HepG2 (cell line): Measurements from ENCODE around the gene SLC22A23. TPM values are rescaled to one million over a fixed set of nuclear protein-coding genes. Genes with fewer than 3 reads are reported as not detected.

Source experiments
- ATAC-seq: fragments of 200-7000 bp; cut with Tn5 transposase; 3 replicates; pipeline ENCODE4 v1.9.1; 2020; ENCODE audit warnings: mild to moderate bottlenecking, moderate library complexity
- BruUV-seq: library from RNA; stranded (reverse); fragments of 400-500 nt; replicated peaks from 2 replicates; lab custom pipeline; 2021; lab: Mats Ljungman, UMichigan
- CTCF ChIA-PET: fragments of 300-600 bp; formaldehyde crosslinking; extraction: SDS; loops from one replicate; lab custom pipeline; 2021; ENCODE audit warnings: low total read pairs, inconsistent platforms, low intra/inter-chr PET ratio; lab: Yijun Ruan, JAX
- POLR2A ChIA-PET: fragments of 350-600 bp; sonication (Branson Sonifier 250); formaldehyde crosslinking; loops from one replicate; lab custom pipeline; 2020; ENCODE audit warnings: antibody characterized with exemption, inconsistent platforms; lab: Yijun Ruan, JAX
- DNase-seq: peaks from one replicate; pipeline ENCODE4 v3.0.0-alpha.2; 2015; ENCODE audit warnings: low spot score
- FAIRE-seq: peaks from 3 replicates; lab custom pipeline; 2011; peaks lifted over from hg19 to GRCh38; lab: Jason Lieb, UNC
- H2AFZ ChIP-seq: one replicate; pipeline ENCODE4 v1.6.1; 2011; ENCODE audit warnings: low read length, inconsistent platforms
- H3K27ac ChIP-seq: fragments of 300-600 bp; 3 replicates; pipeline ENCODE4 v1.8.0; 2011; ENCODE audit warnings: mixed run types, mild to moderate bottlenecking, mixed read lengths, low read length, inconsistent platforms; ENCODE audit not compliant: insufficient read depth; ENCODE audit errors: extremely low read length
- H3K27me3 ChIP-seq, 2 experiments: fragments of 200-600 bp in 1 of 2; 2 replicates in 1 of 2; 3 replicates in 1 of 2; pipeline versions ENCODE4 v1.6.0 to v1.8.0; 2011; ENCODE audit warnings: low read length in 2 of 2, mild to moderate bottlenecking in 2 of 2, moderate library complexity in 2 of 2, inconsistent platforms in 1 of 2; ENCODE audit not compliant: insufficient read depth in 2 of 2, control insufficient read depth in 1 of 2
- H3K36me3 ChIP-seq, 2 experiments: fragments of 200-600 bp in 1 of 2; replicated peaks in 1 of 2; 2 replicates in 1 of 2; 3 replicates in 1 of 2; pipeline versions ENCODE4 v1.5.1 to v1.8.0; 2011; ENCODE audit warnings: low read length in 2 of 2, inconsistent platforms in 1 of 2; ENCODE audit not compliant: insufficient read depth in 2 of 2, control insufficient read depth in 1 of 2
- H3K4me1 ChIP-seq: 2 replicates; pipeline ENCODE4 v1.5.1; 2012; ENCODE audit warnings: low read length, inconsistent platforms; ENCODE audit not compliant: insufficient read depth
- H3K4me2 ChIP-seq: 2 replicates; pipeline ENCODE4 v1.6.0; 2011; ENCODE audit warnings: low read depth, low read length, inconsistent platforms
- H3K4me3 ChIP-seq, 3 experiments: fragments of 200-600 bp in 1 of 3; sonication (generic), shearing (Covaris generic) in 1 of 3; replicated peaks in 1 of 3; 2 replicates each; pipeline ENCODE4 v1.5.1; 2011 to 2016; ENCODE audit warnings: low read length in 3 of 3, inconsistent platforms in 2 of 3, low read depth in 2 of 3, mild to moderate bottlenecking in 2 of 3, control low read depth in 1 of 3, mixed read lengths in 1 of 3; ENCODE audit not compliant: insufficient read depth in 1 of 3
- H3K79me2 ChIP-seq: one replicate; pipeline ENCODE4 v1.6.1; 2011; ENCODE audit warnings: low read length, inconsistent platforms; ENCODE audit not compliant: insufficient read depth
- H3K9ac ChIP-seq: 2 replicates; pipeline ENCODE4 v1.6.0; 2011; ENCODE audit warnings: mild to moderate bottlenecking, low read depth, low read length, inconsistent platforms; ENCODE audit not compliant: insufficient read depth
- H3K9me3 ChIP-seq: 2 replicates; pipeline ENCODE4 v1.5.1; 2012; ENCODE audit warnings: mild to moderate bottlenecking, low read length
- H4K20me1 ChIP-seq: 2 replicates; pipeline ENCODE4 v1.6.0; 2011; ENCODE audit warnings: inconsistent platforms, mild to moderate bottlenecking, low read length, moderate library complexity; ENCODE audit not compliant: insufficient read depth
- GPBP1L1 ChIP-seq: sonication (generic); formaldehyde crosslinking; IDR thresholded peaks from 2 replicates; pipeline ENCODE4 v1.5.0; 2020; ENCODE audit warnings: mild to moderate bottlenecking, missing genetic modification reagents
- HDAC6 ChIP-seq: fragments of 200-600 bp; sonication (generic); IDR thresholded peaks from 2 replicates; pipeline ENCODE4 v1.7.0; 2017; ENCODE audit warnings: mild to moderate bottlenecking, antibody characterized with exemption, low read length, low read depth
- HIVEP1 ChIP-seq: sonication (generic); formaldehyde crosslinking; IDR thresholded peaks from 2 replicates; pipeline ENCODE4 v1.4.0; 2020; ENCODE audit warnings: mild to moderate bottlenecking, missing genetic modification reagents
- KAT2B ChIP-seq: fragments of 150-350 bp; IDR thresholded peaks from 2 replicates; pipeline ENCODE4 v1.6.1; 2014; ENCODE audit warnings: low read depth, low read length, borderline replicate concordance
- MIXL1 ChIP-seq: IDR thresholded peaks from 2 replicates; pipeline ENCODE4 v1.6.1; 2016
- NFATC3 ChIP-seq: sonication (generic); formaldehyde crosslinking; IDR thresholded peaks from 2 replicates; pipeline ENCODE4 v1.5.1; 2020; ENCODE audit warnings: mild to moderate bottlenecking, missing genetic modification reagents
- NFYC ChIP-seq: IDR thresholded peaks from 2 replicates; pipeline ENCODE4 v1.6.1; 2016; ENCODE audit warnings: missing genetic modification reagents, missing compliant biosample characterization
- NR2F1 ChIP-seq, 2 experiments: fragments of 450-650 bp in 1 of 2; formaldehyde crosslinking in 1 of 2; IDR thresholded peaks; 2 replicates each; pipeline versions ENCODE4 v1.5.0 to v1.6.1; 2016 to 2020; ENCODE audit warnings: mild to moderate bottlenecking in 1 of 2, missing compliant biosample characterization in 1 of 2, missing genetic modification reagents in 1 of 2, moderate library complexity in 1 of 2
- PREB ChIP-seq: sonication (generic); formaldehyde crosslinking; IDR thresholded peaks from 2 replicates; pipeline ENCODE4 v1.4.0; 2020; ENCODE audit warnings: missing genetic modification reagents
- SOX13 ChIP-seq, 3 experiments: fragments of 450-650 bp in 1 of 3; sonication (generic) in 1 of 3; formaldehyde crosslinking in 1 of 3; IDR thresholded peaks in 2 of 3; conservative IDR thresholded peaks in 1 of 3; 2 replicates each; pipeline versions ENCODE4 v1.5.0 to v1.6.1; 2016 to 2020; ENCODE audit warnings: antibody characterized with exemption in 1 of 3, mild to moderate bottlenecking in 1 of 3, missing compliant biosample characterization in 1 of 3, missing genetic modification reagents in 1 of 3, moderate library complexity in 1 of 3
- SRY ChIP-seq: sonication (generic); formaldehyde crosslinking; IDR thresholded peaks from 2 replicates; pipeline ENCODE4 v1.8.0; 2022; ENCODE audit warnings: mild to moderate bottlenecking, missing genetic modification reagents
- TFAP4 ChIP-seq: sonication (generic); IDR thresholded peaks from 2 replicates; pipeline ENCODE4 v1.6.1; 2016; ENCODE audit warnings: low read depth, borderline replicate concordance
- ZFY ChIP-seq: sonication (generic); formaldehyde crosslinking; IDR thresholded peaks from 2 replicates; pipeline ENCODE4 v1.4.0; 2020; ENCODE audit warnings: missing genetic modification reagents
- ZNF143 ChIP-seq: sonication (generic); formaldehyde crosslinking; IDR thresholded peaks from 2 replicates; pipeline ENCODE4 v1.4.0; 2020; ENCODE audit warnings: missing genetic modification reagents
- ZNF253 ChIP-seq: sonication (generic); formaldehyde crosslinking; IDR thresholded peaks from 2 replicates; pipeline ENCODE4 v1.8.0; 2022; ENCODE audit warnings: mild to moderate bottlenecking, missing genetic modification reagents, borderline replicate concordance
- ZNF34 ChIP-seq: sonication (generic); formaldehyde crosslinking; IDR thresholded peaks from 2 replicates; pipeline ENCODE4 v1.4.0; 2020; ENCODE audit warnings: mild to moderate bottlenecking, missing genetic modification reagents, borderline replicate concordance
- ZNF644 ChIP-seq: IDR thresholded peaks from 2 replicates; pipeline ENCODE4 v1.6.1; 2016; ENCODE audit warnings: low read depth
- ZNF672 ChIP-seq: sonication (generic); formaldehyde crosslinking; IDR thresholded peaks from 2 replicates; pipeline ENCODE4 v1.8.1; 2022; ENCODE audit warnings: missing genetic modification reagents
- ZSCAN22 ChIP-seq: sonication (generic); formaldehyde crosslinking; IDR thresholded peaks from 2 replicates; pipeline ENCODE4 v1.4.0; 2020; ENCODE audit warnings: mild to moderate bottlenecking, missing genetic modification reagents
- WGBS: methylation state at CpG from one replicate; pipeline ENCODE4 v1.1.6; 2017; ENCODE audit warnings: low lambda C conversion rate; 5-methylcytosine and 5-hydroxymethylcytosine counted together
- in situ Hi-C: cut with HindIII; loops from 2 replicates; pipeline ENCODE4 v1.10.0; 2017; ENCODE audit warnings: low pct_unique_long_range_greater_than_20kb; ENCODE audit not compliant: extremely low pct_ligation_motif_present
- intact Hi-C: fragments of 100-400 bp; cut with micrococcal nuclease; formaldehyde crosslinking; loops from one replicate; pipeline ENCODE4 v1.10.0; 2022; ENCODE audit not compliant: unreplicated experiment
- polyA plus RNA-seq, 8 experiments: library from polyadenylated mRNA; depleted of rRNA in 3 of 8; stranded (reverse) in 7 of 8; unstranded in 1 of 8; fragments of >200 nt; fragmentation: Illumina TruSeq in 4 of 8; extraction: Trizol in 4 of 8; gene quantifications; 2 replicates each; pipeline versions ENCODE4 v1.2.1 to v1.2.3, GENCODE V29; 2011 to 2016; ENCODE audit warnings: low read depth in 4 of 8, missing spikeins in 1 of 8, mixed read lengths in 1 of 8; ENCODE audit not compliant: insufficient read depth in 1 of 8
- total RNA-seq, 5 experiments: library from RNA; depleted of rRNA; stranded (reverse); fragments of >200 nt; fragmentation: Illumina TruSeq; extraction: Trizol; gene quantifications; 2 replicates each; pipeline ENCODE4 v1.2.3, GENCODE V29; 2016; ENCODE audit warnings: low read depth in 1 of 5

The SLC22A23 gene
- total and polyA plus RNA-seq, 2 of the 13 experiments (the other 11 are each of a cell fraction or from before 2014, with no cell fraction given) = 11.8 to 17.5 TPM

GRCh38 chr6:3242768-3243167, 214.1 kb downstream of the SLC22A23 start:
- TF ChIP-seq HIVEP1 (CRISPR knock-in tag) (no peak), NFATC3 (CRISPR knock-in tag) (no peak), ZNF143 (no peak), ZFY (no peak), PREB (CRISPR knock-in tag) (no peak), ZNF672 (CRISPR knock-in tag) (no peak), NFYC (CRISPR knock-in tag) (no peak), ZNF644 (CRISPR knock-in tag) (no peak), ZNF34 (CRISPR knock-in tag) (no peak), MIXL1 (CRISPR knock-in tag) (no peak), ZSCAN22 (CRISPR knock-in tag) (no peak), KAT2B (no peak), NR2F1 (CRISPR knock-in tag; IDR thresholded peaks at IDR 0.05) (no peak), HDAC6 (no peak), ZNF253 (no peak), SOX13 (IDR thresholded peaks at IDR 0.05) (no peak), SOX13 (CRISPR knock-in tag; conservative IDR thresholded peaks at IDR 0.05 in 1 of 2, IDR thresholded peaks at IDR 0.05 in 1 of 2) (no peak), SRY (CRISPR knock-in tag) (no peak), GPBP1L1 (CRISPR knock-in tag) (no peak), TFAP4 (no peak)
- no peak overlapping the region for H3K4me2 ChIP-seq
- 29% methylated on average over 4 of the region's 4 CpGs for WGBS
- no peak for ATAC-seq
- no TSS peak for BruUV-seq
- POLR2A ChIA-PET = no interaction called here
- no peak overlapping the region for H3K27ac ChIP-seq
- intact Hi-C loops (no loop called here), in situ Hi-C loops (no loop called here)
- no peaks in the 10 kb centered on the region for H3K79me2 ChIP-seq
- H3K27me3 ChIP-seq = peaks cover 8 to 46% of the 10 kb centered on the region in 2 experiments; a peak in 4 of 5 replicates
- H3K4me1 ChIP-seq = peaks cover 31% of the 10 kb centered on the region
- H3K9ac ChIP-seq = no peak overlapping the region
- FAIRE-seq = no peak
- H3K4me3 ChIP-seq = no peak overlapping the region
- no peaks in the 10 kb centered on the region for H3K9me3 ChIP-seq
- DNase-seq = no peak
- H3K36me3 ChIP-seq = no peaks in the 10 kb centered on the region
- H2AFZ ChIP-seq = no peak overlapping the region
- CTCF ChIA-PET = interaction anchor here (1.2 kb wide), 1 partner anchor 9 kb away, joined by 3 read pairs; no protein-coding TSS in a partner anchor
- H4K20me1 ChIP-seq = no peaks in the 10 kb centered on the region
